ENCODE results near the gene PDZD4. TPM values are rescaled to one million over a fixed set of nuclear protein-coding genes. Genes with fewer than 3 reads are reported as not detected.

PDZD4 gene
- total RNA-seq, 1 donor from 2014 or later: 0.07 TPM

- Mint-ChIP-seq H3K27me3 (peaks cover 17% of the 10 kb centered on the region), H3K36me3 (ENCODE audit: low read depth) (no peaks in the 10 kb centered on the region), H3K4me1 (peaks cover 7% of the 10 kb centered on the region), H3K9me3 (no peaks in the 10 kb centered on the region), H3K4me3 (no peak overlapping the region), H3K27ac (no peak overlapping the region)
- ChIA-PET CTCF (no interaction called here), POLR2A (no interaction called here)
- intact Hi-C loops (cut with micrococcal nuclease): no loop called here
- DNase-seq: no peak
- no peak for TF ChIP-seq CTCF (IDR thresholded peaks at IDR 0.05)
- no peak for ATAC-seq (ENCODE audit: low read depth)
Observed at GRCh38 chrX:153873282-153874084, 43.1 kb upstream of the PDZD4 start.

GRCh38 chrX:153871946-153872878 lies 41.9 kb upstream of the PDZD4 start:
- Mint-ChIP-seq H3K27me3 (peaks cover 14% of the 10 kb centered on the region), H3K36me3 (ENCODE audit: low read depth) (no peaks in the 10 kb centered on the region), H3K9me3 (no peaks in the 10 kb centered on the region), H3K4me1 (peaks cover 2% of the 10 kb centered on the region), H3K4me3 (no peak overlapping the region), H3K27ac (no peak overlapping the region)
- no peak for ATAC-seq (ENCODE audit: low read depth)
- POLR2A ChIA-PET: interaction anchor here (0.5 kb wide), 1 partner anchor 558 kb away, joined by 3 read pairs; no protein-coding TSS in a partner anchor
- DNase-seq: no peak
- intact Hi-C loops (cut with micrococcal nuclease): no loop called here
- TF ChIP-seq CTCF (IDR thresholded peaks at IDR 0.05): no peak
- CTCF ChIA-PET: no interaction called here

GRCh38 chrX:153871451-153871850 lies 41.1 kb upstream of the PDZD4 start:
- H3K4me3 Mint-ChIP-seq: no peak overlapping the region
- CTCF ChIA-PET: no interaction called here
- peaks cover 2% of the 10 kb centered on the region for H3K4me1 Mint-ChIP-seq
- no peak for ATAC-seq (ENCODE audit: low read depth)
- POLR2A ChIA-PET: interaction anchor here (0.5 kb wide), 1 partner anchor 559 kb away, joined by 3 read pairs; no protein-coding TSS in a partner anchor
- peaks cover 14% of the 10 kb centered on the region for H3K27me3 Mint-ChIP-seq
- no peaks in the 10 kb centered on the region for H3K9me3 Mint-ChIP-seq
- no peak for DNase-seq
- no peaks in the 10 kb centered on the region for H3K36me3 Mint-ChIP-seq (ENCODE audit: low read depth)
- intact Hi-C loops (cut with micrococcal nuclease): no loop called here
- no peak overlapping the region for H3K27ac Mint-ChIP-seq
- TF ChIP-seq CTCF (IDR thresholded peaks at IDR 0.05): no peak

- H3K4me3 Mint-ChIP-seq: no peak overlapping the region
- CTCF ChIA-PET: no interaction called here
- POLR2A ChIA-PET: no interaction called here
- H3K9me3 Mint-ChIP-seq: no peaks in the 10 kb centered on the region
- H3K36me3 Mint-ChIP-seq (ENCODE audit: low read depth): peaks cover under 1% of the 10 kb centered on the region
- ATAC-seq (ENCODE audit: low read depth) (no peak), DNase-seq (no peak)
- intact Hi-C loops (cut with micrococcal nuclease): no loop called here
- no peaks in the 10 kb centered on the region for H3K4me1 Mint-ChIP-seq
- H3K27ac Mint-ChIP-seq: no peak overlapping the region
- H3K27me3 Mint-ChIP-seq: peaks cover 9% of the 10 kb centered on the region
- TF ChIP-seq CTCF (IDR thresholded peaks at IDR 0.05): no peak
Observed at GRCh38 chrX:153870791-153871360, 40.5 kb upstream of the PDZD4 start.

- peaks cover 9% of the 10 kb centered on the region for H3K27me3 Mint-ChIP-seq
- H3K4me1 Mint-ChIP-seq: no peaks in the 10 kb centered on the region
- ChIA-PET POLR2A (no interaction called here), CTCF (no interaction called here)
- peaks cover 5% of the 10 kb centered on the region for H3K36me3 Mint-ChIP-seq (ENCODE audit: low read depth)
- no peaks in the 10 kb centered on the region for H3K9me3 Mint-ChIP-seq
- intact Hi-C loops (cut with micrococcal nuclease): no loop called here
- no peak for DNase-seq
- H3K27ac Mint-ChIP-seq: no peak overlapping the region
- no peak overlapping the region for H3K4me3 Mint-ChIP-seq
- TF ChIP-seq CTCF (IDR thresholded peaks at IDR 0.05): no peak
- no peak for ATAC-seq (ENCODE audit: low read depth)
Observed at GRCh38 chrX:153870288-153870690, 39.9 kb upstream of the PDZD4 start.
